ENCODE data around the gene TLR5. TPM values are rescaled to one million over a fixed set of nuclear protein-coding genes. Genes with fewer than 3 reads are reported as not detected.

TLR5 gene
- polyA plus RNA-seq, 3 donors, result 35.5 to 58.0 (median 45.7) TPM

DNA sequence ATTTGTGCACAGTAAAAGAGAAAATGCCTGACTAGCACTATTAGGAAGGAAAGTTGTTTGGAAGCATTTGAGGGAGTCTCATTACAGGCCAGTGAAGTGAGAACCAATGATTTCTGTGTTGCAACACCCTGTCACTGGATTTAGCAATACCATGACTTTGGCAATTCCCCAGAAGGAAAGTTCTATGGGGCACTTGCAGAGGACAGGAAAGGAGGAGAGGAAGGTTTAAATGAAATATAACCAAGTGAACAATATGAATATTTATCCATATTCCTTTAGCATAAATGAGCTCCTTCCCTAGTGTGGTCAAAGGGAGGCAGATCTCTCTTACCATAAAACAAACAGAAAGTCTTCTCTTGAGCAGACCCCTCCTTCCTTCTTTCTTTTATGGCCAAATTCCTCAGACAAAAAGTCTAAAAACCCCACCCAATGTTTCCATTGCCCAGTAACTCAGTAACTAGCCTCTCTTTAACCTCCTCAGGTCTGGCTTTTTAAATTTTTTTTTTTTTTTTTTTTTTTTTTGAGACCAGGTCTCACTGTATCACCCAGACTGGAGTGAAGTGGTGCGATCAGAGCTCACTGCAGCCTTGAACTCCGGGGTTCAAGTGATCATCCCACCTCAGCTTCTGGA lies 5.5 kb downstream of the TLR5 start:
- Histone ChIP-seq H3K27me3 (ENCODE audit: control insufficient read depth in 2 of 2, insufficient read depth in 2 of 2, low read length in 2 of 2) (no peaks in the 10 kb centered on the region), H3K79me2 (ENCODE audit: insufficient read depth, low read length) (peaks cover 14% of the 10 kb centered on the region), H3K9ac (ENCODE audit: insufficient read depth, low read length, poor library complexity, severe bottlenecking) (no peak overlapping the region), H3K9me3 (replicated peaks in 1 of 2; ENCODE audit: control insufficient read depth in 1 of 2, insufficient read depth in 1 of 2, low read length in 2 of 2) (no peaks in the 10 kb centered on the region), H3K4me3 (replicated peaks in 1 of 3; ENCODE audit: low read depth in 2 of 3, low read length in 3 of 3) (peak overlapping the region in 1 of 3 experiments; percentile 60), H3K36me3 (replicated peaks in 1 of 2; ENCODE audit: control insufficient read depth in 1 of 2, insufficient read depth in 2 of 2, low read length in 2 of 2) (peaks cover 2 to 51% of the 10 kb centered on the region in 2 donors), H3K4me1 (ENCODE audit: control insufficient read depth in 1 of 2, insufficient read depth in 2 of 2, low read length in 2 of 2) (peaks cover 81 to 90% of the 10 kb centered on the region in 2 donors), H3K4me2 (replicated peaks; ENCODE audit: extremely low read depth, low read length, poor library complexity, severe bottlenecking) (peak overlapping the region; percentile 65), H4K20me1 (ENCODE audit: insufficient read depth, low read length) (no peaks in the 10 kb centered on the region), H3K27ac (ENCODE audit: low read depth in 1 of 2, low read length in 2 of 2) (peak overlapping the region; percentile 4 to 67), H2AFZ (ENCODE audit: insufficient read depth, low read depth, low read length, poor library complexity, severe bottlenecking) (peak overlapping the region; percentile 9)
- TF ChIP-seq CTCF (IDR thresholded peaks at IDR 0.05), result no peak
- H3K4me3 Mint-ChIP-seq, result peak overlapping the region in 1 of 2 donors; percentile 68
- no CpG with 5 or more reads among the region's 2 CpGs for WGBS (ENCODE audit: insufficient coverage)
- H3K4me1 Mint-ChIP-seq, result peaks cover 88% of the 10 kb centered on the region
- no peaks in the 10 kb centered on the region for H3K27me3 Mint-ChIP-seq (ENCODE audit: low read depth in 3 of 3)
- intact Hi-C loops (cut with micrococcal nuclease), result loop anchor here (10.0 kb wide), 2 partner anchors 107 to 227 kb away; partner anchors contain the start of gene SUSD4 (in 1 of the 2)
- DNase-seq, result peak; percentile 52 to 84 (median 81)
- H3K36me3 Mint-ChIP-seq, result peaks cover 41 to 59% of the 10 kb centered on the region in 2 donors
- peak overlapping the region; percentile 82 to 92 (median 88) for H3K27ac Mint-ChIP-seq
- H3K9me3 Mint-ChIP-seq, result peaks cover 0 to 3% (median 0%) of the 10 kb centered on the region in 7 donors

DNA sequence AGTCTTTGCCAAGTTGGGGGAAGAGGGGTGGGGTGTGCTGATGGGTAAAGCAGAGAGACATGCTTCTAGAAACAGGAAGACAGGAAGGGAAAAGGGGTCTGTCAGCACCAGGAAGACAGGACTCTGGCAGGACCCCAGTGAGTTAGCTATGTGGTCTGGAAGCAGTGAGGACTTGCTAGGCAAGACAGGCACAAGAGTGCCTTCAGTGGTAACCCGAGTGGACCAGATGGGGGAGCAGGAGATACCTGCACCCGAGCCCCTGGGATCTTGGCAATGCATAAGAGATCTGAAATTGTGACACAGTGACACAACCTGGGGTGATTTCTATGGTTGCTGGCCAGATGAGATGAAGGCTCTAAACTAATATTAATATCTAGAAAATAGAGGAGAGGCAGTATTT lies 7.0 kb downstream of the TLR5 start:
- intact Hi-C loops (cut with micrococcal nuclease), result loop anchor here (10.0 kb wide), 2 partner anchors 109 to 229 kb away; partner anchors contain the start of gene SUSD4 (in 1 of the 2)
- Histone ChIP-seq H3K4me3 (replicated peaks in 1 of 3; ENCODE audit: low read depth in 2 of 3, low read length in 3 of 3) (no peak overlapping the region), H3K4me1 (ENCODE audit: control insufficient read depth in 1 of 2, insufficient read depth in 2 of 2, low read length in 2 of 2) (peaks cover 67 to 77% of the 10 kb centered on the region in 2 donors), H3K4me2 (replicated peaks; ENCODE audit: extremely low read depth, low read length, poor library complexity, severe bottlenecking) (no peak overlapping the region), H3K36me3 (replicated peaks in 1 of 2; ENCODE audit: control insufficient read depth in 1 of 2, insufficient read depth in 2 of 2, low read length in 2 of 2) (peaks cover 12 to 64% of the 10 kb centered on the region in 2 donors), H3K79me2 (ENCODE audit: insufficient read depth, low read length) (peaks cover 6% of the 10 kb centered on the region), H3K27ac (ENCODE audit: low read depth in 1 of 2, low read length in 2 of 2) (no peak overlapping the region), H3K9ac (ENCODE audit: insufficient read depth, low read length, poor library complexity, severe bottlenecking) (no peak overlapping the region), H4K20me1 (ENCODE audit: insufficient read depth, low read length) (no peaks in the 10 kb centered on the region), H3K9me3 (replicated peaks in 1 of 2; ENCODE audit: control insufficient read depth in 1 of 2, insufficient read depth in 1 of 2, low read length in 2 of 2) (no peaks in the 10 kb centered on the region), H3K27me3 (ENCODE audit: control insufficient read depth in 2 of 2, insufficient read depth in 2 of 2, low read length in 2 of 2) (no peaks in the 10 kb centered on the region), H2AFZ (ENCODE audit: insufficient read depth, low read depth, low read length, poor library complexity, severe bottlenecking) (no peak overlapping the region)
- H3K4me1 Mint-ChIP-seq, result peaks cover 75% of the 10 kb centered on the region
- H3K27ac Mint-ChIP-seq, result peak overlapping the region in 2 of 7 donors; percentile 50 to 82
- peaks cover 0 to 2% (median 0%) of the 10 kb centered on the region in 3 donors for H3K27me3 Mint-ChIP-seq (ENCODE audit: low read depth in 3 of 3)
- H3K9me3 Mint-ChIP-seq, result peaks cover 0 to 3% (median 0%) of the 10 kb centered on the region in 7 donors
- no peak for TF ChIP-seq CTCF (IDR thresholded peaks at IDR 0.05)
- DNase-seq, result no peak
- 54% methylated on average over 2 of the region's 2 CpGs for WGBS (ENCODE audit: insufficient coverage)
- peaks cover 55 to 70% of the 10 kb centered on the region in 2 donors for H3K36me3 Mint-ChIP-seq
- H3K4me3 Mint-ChIP-seq, result no peak overlapping the region

All from CD14-positive monocyte (primary cell).